C4-2B (cell line): Measurements from ENCODE around the gene GRP.

Source experiments
- CTCF ChIP-seq: fragments of 450-650 bp; conservative IDR thresholded peaks from 2 replicates; pipeline ENCODE4 v1.5.1; 2017; ENCODE audit warnings: mild to moderate bottlenecking
- ZFX ChIP-seq: fragments of 450-650 bp; IDR thresholded peaks from 2 replicates; pipeline ENCODE4 v1.6.1; 2017

GRCh38 chr18:59274533-59274928 lies 54.6 kb downstream of the GRP start:
- TF ChIP-seq CTCF = no peak
- no peak for TF ChIP-seq ZFX
